Left lung (tissue), 10 donors: ENCODE data around the gene POLR2F. TPM values are rescaled to one million over a fixed set of nuclear protein-coding genes. Genes with fewer than 3 reads are reported as not detected.
A peak's percentile ranks its signal among the peaks of the same experiment; 100 is the strongest.

Experiments used
- ATAC-seq: fragments of 200-7000 bp; cut with Tn5 transposase; one replicate; pipeline ENCODE4 v1.9.1; 2020; ENCODE audit warnings: moderate library complexity
- DNase-seq, 4 donors: peaks; one replicate each; pipeline ENCODE4 v3.0.0-alpha.2; 2013 to 2020
- H3K27ac ChIP-seq, 2 donors: fragments of 200-600 bp; sonication (generic) in 1 of 2; one replicate each; pipeline versions ENCODE4 v1.5.0 to v1.8.0; 2020 to 2021
- H3K27me3 ChIP-seq, 2 donors: fragments of 200-600 bp; sonication (generic) in 1 of 2; one replicate each; pipeline versions ENCODE4 v1.5.0 to v1.8.0; 2020 to 2021
- H3K36me3 ChIP-seq, 2 donors: fragments of 200-600 bp; sonication (generic) in 1 of 2; one replicate each; pipeline versions ENCODE4 v1.5.0 to v1.8.0; 2020 to 2021
- H3K4me1 ChIP-seq, 2 donors: fragments of 200-600 bp; one replicate each; pipeline ENCODE4 v1.8.0; 2021
- H3K4me3 ChIP-seq, 2 donors: fragments of 200-600 bp; sonication (generic) in 1 of 2; one replicate each; pipeline versions ENCODE4 v1.5.0 to v1.8.0; 2020 to 2021; ENCODE audit warnings: mild to moderate bottlenecking in 1 of 2
- H3K9me3 ChIP-seq, 2 donors: fragments of 200-600 bp; sonication (generic) in 1 of 2; one replicate each; pipeline versions ENCODE4 v1.5.0 to v1.8.0; 2020 to 2021
- intact Hi-C, 2 donors: fragments of 100-400 bp; cut with DNase I; formaldehyde crosslinking; loops; one replicate each; pipeline versions ENCODE4 v1.11.2 to v1.14.2; 2022
- polyA plus RNA-seq, 6 donors: library from polyadenylated mRNA; unstranded; fragments of 120-200 nt; gene quantifications; one replicate each; pipeline ENCODE4 v1.2.1, GENCODE V29; 2013; ENCODE audit not compliant: insufficient read length in 6 of 6
- total RNA-seq, 2 donors: library from RNA; stranded (reverse); fragmentation: NEBNext Ultra II Directional; extraction: Animal tissue kit (Norgen Biotek cat#: 25700); gene quantifications; one replicate each; pipeline ENCODE4 v1.2.1, GENCODE V29; 2021
- TF ChIP-seq, protein P1 (sequence below), 2 donors: fragments of 200-600 bp; sonication (generic) in 1 of 2; IDR thresholded peaks; one replicate each; pipeline versions ENCODE4 v1.5.0 to v1.8.0; 2021; ENCODE audit warnings: antibody characterized with exemption in 2 of 2
- donor health status: DM: no; HTN: yes; CAD: no.
- donor health status: DM: no; HTN: no; CAD: no.

POLR2F gene
- total and polyA plus RNA-seq, 8 donors = 49.2 to 66.0 (median 60.2) TPM

DNA sequence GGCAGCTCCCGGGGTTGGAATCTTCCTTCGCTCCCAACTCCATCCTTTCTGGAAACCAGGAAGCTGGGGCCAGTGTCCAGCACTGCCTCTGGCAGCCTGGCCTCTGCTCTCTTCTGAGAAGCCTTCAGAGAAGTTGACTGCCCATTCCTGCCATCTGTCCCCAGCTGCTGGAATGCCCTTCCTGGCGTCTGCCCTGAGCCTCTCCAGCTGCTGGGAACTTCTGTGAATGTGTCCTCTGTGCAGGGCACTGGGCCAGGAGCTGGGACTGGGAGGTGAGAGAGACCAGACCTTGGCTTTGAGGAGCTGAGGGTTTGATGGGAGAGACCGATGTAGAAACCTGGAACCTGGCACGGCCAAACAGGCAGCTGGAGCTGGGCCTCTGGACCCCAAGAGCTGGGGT is 36.8 kb downstream of the POLR2F start:
- peak in 2 of 4 donors; percentile 8 to 35 for DNase-seq
- TF ChIP-seq, protein P1, sequence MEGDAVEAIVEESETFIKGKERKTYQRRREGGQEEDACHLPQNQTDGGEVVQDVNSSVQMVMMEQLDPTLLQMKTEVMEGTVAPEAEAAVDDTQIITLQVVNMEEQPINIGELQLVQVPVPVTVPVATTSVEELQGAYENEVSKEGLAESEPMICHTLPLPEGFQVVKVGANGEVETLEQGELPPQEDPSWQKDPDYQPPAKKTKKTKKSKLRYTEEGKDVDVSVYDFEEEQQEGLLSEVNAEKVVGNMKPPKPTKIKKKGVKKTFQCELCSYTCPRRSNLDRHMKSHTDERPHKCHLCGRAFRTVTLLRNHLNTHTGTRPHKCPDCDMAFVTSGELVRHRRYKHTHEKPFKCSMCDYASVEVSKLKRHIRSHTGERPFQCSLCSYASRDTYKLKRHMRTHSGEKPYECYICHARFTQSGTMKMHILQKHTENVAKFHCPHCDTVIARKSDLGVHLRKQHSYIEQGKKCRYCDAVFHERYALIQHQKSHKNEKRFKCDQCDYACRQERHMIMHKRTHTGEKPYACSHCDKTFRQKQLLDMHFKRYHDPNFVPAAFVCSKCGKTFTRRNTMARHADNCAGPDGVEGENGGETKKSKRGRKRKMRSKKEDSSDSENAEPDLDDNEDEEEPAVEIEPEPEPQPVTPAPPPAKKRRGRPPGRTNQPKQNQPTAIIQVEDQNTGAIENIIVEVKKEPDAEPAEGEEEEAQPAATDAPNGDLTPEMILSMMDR (IDR thresholded peaks at IDR 0.05) = no peak
- Histone ChIP-seq H3K36me3 (no peaks in the 10 kb centered on the region), H3K27me3 (no peaks in the 10 kb centered on the region), H3K4me3 (no peak overlapping the region), H3K27ac (no peak overlapping the region), H3K4me1 (no peaks in the 10 kb centered on the region), H3K9me3 (no peaks in the 10 kb centered on the region)
- intact Hi-C loops = no loop called here
- no peak for ATAC-seq

- TF ChIP-seq, protein P1 (IDR thresholded peaks at IDR 0.05) = no peak
- ATAC-seq (no peak), DNase-seq (no peak)
- Histone ChIP-seq H3K4me1 (no peaks in the 10 kb centered on the region), H3K9me3 (no peaks in the 10 kb centered on the region), H3K27me3 (no peaks in the 10 kb centered on the region), H3K4me3 (no peak overlapping the region), H3K36me3 (no peaks in the 10 kb centered on the region), H3K27ac (no peak overlapping the region)
- intact Hi-C loops = no loop called here
Observed at GRCh38 chr22:37990862-37991261, 37.4 kb downstream of the POLR2F start.

GRCh38 chr22:37991731-37992442 is 38.4 kb downstream of the POLR2F start:
- no peaks in the 10 kb centered on the region for H3K4me1 ChIP-seq
- TF ChIP-seq, protein P1 (IDR thresholded peaks at IDR 0.05) = no peak
- ATAC-seq (no peak), DNase-seq (no peak)
- no peak overlapping the region for H3K27ac ChIP-seq
- no peaks in the 10 kb centered on the region for H3K9me3 ChIP-seq
- intact Hi-C loops = no loop called here
- H3K27me3 ChIP-seq = no peaks in the 10 kb centered on the region
- H3K36me3 ChIP-seq = no peaks in the 10 kb centered on the region
- H3K4me3 ChIP-seq = no peak overlapping the region

GRCh38 chr22:37994049-37994448 is 40.5 kb downstream of the POLR2F start:
- H3K4me3 ChIP-seq = no peak overlapping the region
- intact Hi-C loops = no loop called here
- ATAC-seq (no peak), DNase-seq (no peak)
- H3K27ac ChIP-seq = no peak overlapping the region
- H3K36me3 ChIP-seq = no peaks in the 10 kb centered on the region
- TF ChIP-seq, protein P1 (IDR thresholded peaks at IDR 0.05) = no peak
- H3K9me3 ChIP-seq = no peaks in the 10 kb centered on the region
- H3K27me3 ChIP-seq = no peaks in the 10 kb centered on the region
- no peaks in the 10 kb centered on the region for H3K4me1 ChIP-seq

- intact Hi-C loops = no loop called here
- no peaks in the 10 kb centered on the region for H3K36me3 ChIP-seq
- ATAC-seq (no peak), DNase-seq (no peak)
- TF ChIP-seq, protein P1 (IDR thresholded peaks at IDR 0.05) = no peak
- no peaks in the 10 kb centered on the region for H3K9me3 ChIP-seq
- no peak overlapping the region for H3K4me3 ChIP-seq
- H3K4me1 ChIP-seq = no peaks in the 10 kb centered on the region
- H3K27ac ChIP-seq = no peak overlapping the region
- H3K27me3 ChIP-seq = no peaks in the 10 kb centered on the region
Observed at GRCh38 chr22:37994982-37995381, 41.5 kb downstream of the POLR2F start.
